B cell (primary cell): ENCODE results near the gene TBK1.

ENCODE experiments used
- CTCF ChIP-seq: fragments of 200-600 bp; IDR thresholded peaks from one replicate; pipeline ENCODE4 v1.8.0; 2022; ENCODE audit warnings: antibody characterized with exemption, mild to moderate bottlenecking
- EZH2 ChIP-seq: IDR thresholded peaks from 2 replicates; pipeline ENCODE4 v1.6.1; 2012; ENCODE audit warnings: borderline replicate concordance, low read depth, mild to moderate bottlenecking, moderate library complexity, low read length; ENCODE audit not compliant: insufficient read depth, poor library complexity, severe bottlenecking

GRCh38 chr12:64440100-64440499 is 11.8 kb upstream of the TBK1 start:
- TF ChIP-seq CTCF (no peak), EZH2 (no peak)
